Measurements from ENCODE around the gene RPL39L. TPM values are rescaled to one million over a fixed set of nuclear protein-coding genes. Genes with fewer than 3 reads are reported as not detected.

Gene RPL39L
- total RNA-seq, 6 experiments from 2014 or later = 6.5 to 20.0 (median 18.0) TPM

- Mint-ChIP-seq H3K4me3 (no peak overlapping the region), H3K27me3 (ENCODE audit: insufficient read depth) (peaks cover 19% of the 10 kb centered on the region), H3K9me3 (peaks cover 11% of the 10 kb centered on the region), H3K27ac (no peak overlapping the region), H3K4me1 (ENCODE audit: low read depth) (no peaks in the 10 kb centered on the region), H3K36me3 (ENCODE audit: low read depth) (no peaks in the 10 kb centered on the region)
- no peak for DNase-seq
- TF ChIP-seq CTCF (IDR thresholded peaks at IDR 0.05) = no peak
Observed at GRCh38 chr3:187161556-187161955, 22.3 kb upstream of the RPL39L start.

GRCh38 chr3:187150599-187150998, 11.3 kb upstream of the RPL39L start:
- H3K27me3 Mint-ChIP-seq (ENCODE audit: insufficient read depth) = peaks cover 20% of the 10 kb centered on the region
- H3K27ac Mint-ChIP-seq = no peak overlapping the region
- no peak for TF ChIP-seq CTCF (IDR thresholded peaks at IDR 0.05)
- H3K4me1 Mint-ChIP-seq (ENCODE audit: low read depth) = no peaks in the 10 kb centered on the region
- no peak overlapping the region for H3K4me3 Mint-ChIP-seq
- peaks cover 5% of the 10 kb centered on the region; the same call in 1 of the 2 replicates for H3K9me3 Mint-ChIP-seq
- no peak for DNase-seq
- 0 out of 2 replicates have a peak, but pooled peaks cover 4% of the 10 kb centered on the region for H3K36me3 Mint-ChIP-seq (ENCODE audit: low read depth)

- TF ChIP-seq CTCF (IDR thresholded peaks at IDR 0.05) = no peak
- no peak overlapping the region for H3K27ac Mint-ChIP-seq
- peaks cover 24% of the 10 kb centered on the region for H3K27me3 Mint-ChIP-seq (ENCODE audit: insufficient read depth)
- no peak overlapping the region for H3K4me3 Mint-ChIP-seq
- H3K36me3 Mint-ChIP-seq (ENCODE audit: low read depth) = 0 out of 2 replicates have a peak, but pooled peaks cover 4% of the 10 kb centered on the region
- H3K9me3 Mint-ChIP-seq = peaks cover 5% of the 10 kb centered on the region; the same call in 1 of the 2 replicates
- H3K4me1 Mint-ChIP-seq (ENCODE audit: low read depth) = no peaks in the 10 kb centered on the region
- DNase-seq = no peak
Observed at GRCh38 chr3:187150186-187150585, 10.9 kb upstream of the RPL39L start.

- Mint-ChIP-seq H3K4me3 (no peak overlapping the region), H3K27ac (no peak overlapping the region), H3K4me1 (ENCODE audit: low read depth) (no peaks in the 10 kb centered on the region), H3K27me3 (ENCODE audit: insufficient read depth) (peaks cover 16% of the 10 kb centered on the region), H3K36me3 (ENCODE audit: low read depth) (0 out of 2 replicates have a peak, but pooled peaks cover 4% of the 10 kb centered on the region), H3K9me3 (peaks cover 3% of the 10 kb centered on the region; the same call in 1 of the 2 replicates)
- TF ChIP-seq CTCF (IDR thresholded peaks at IDR 0.05) = no peak
- DNase-seq = no peak
Observed at GRCh38 chr3:187146389-187146788, 7.1 kb upstream of the RPL39L start.

- Mint-ChIP-seq H3K9me3 (peaks cover 3% of the 10 kb centered on the region; the same call in 1 of the 2 replicates), H3K27ac (no peak overlapping the region), H3K4me3 (no peak overlapping the region), H3K4me1 (ENCODE audit: low read depth) (no peaks in the 10 kb centered on the region), H3K36me3 (ENCODE audit: low read depth) (0 out of 2 replicates have a peak, but pooled peaks cover 4% of the 10 kb centered on the region), H3K27me3 (ENCODE audit: insufficient read depth) (peaks cover 13% of the 10 kb centered on the region)
- DNase-seq = no peak
- TF ChIP-seq CTCF (IDR thresholded peaks at IDR 0.05) = no peak
Observed at GRCh38 chr3:187145149-187145895, 6.0 kb upstream of the RPL39L start.
